ENCODE measurements around the gene RNF121.
A peak's percentile ranks its signal among the peaks of the same experiment; 100 is the strongest.

Gene RNF121

DNA sequence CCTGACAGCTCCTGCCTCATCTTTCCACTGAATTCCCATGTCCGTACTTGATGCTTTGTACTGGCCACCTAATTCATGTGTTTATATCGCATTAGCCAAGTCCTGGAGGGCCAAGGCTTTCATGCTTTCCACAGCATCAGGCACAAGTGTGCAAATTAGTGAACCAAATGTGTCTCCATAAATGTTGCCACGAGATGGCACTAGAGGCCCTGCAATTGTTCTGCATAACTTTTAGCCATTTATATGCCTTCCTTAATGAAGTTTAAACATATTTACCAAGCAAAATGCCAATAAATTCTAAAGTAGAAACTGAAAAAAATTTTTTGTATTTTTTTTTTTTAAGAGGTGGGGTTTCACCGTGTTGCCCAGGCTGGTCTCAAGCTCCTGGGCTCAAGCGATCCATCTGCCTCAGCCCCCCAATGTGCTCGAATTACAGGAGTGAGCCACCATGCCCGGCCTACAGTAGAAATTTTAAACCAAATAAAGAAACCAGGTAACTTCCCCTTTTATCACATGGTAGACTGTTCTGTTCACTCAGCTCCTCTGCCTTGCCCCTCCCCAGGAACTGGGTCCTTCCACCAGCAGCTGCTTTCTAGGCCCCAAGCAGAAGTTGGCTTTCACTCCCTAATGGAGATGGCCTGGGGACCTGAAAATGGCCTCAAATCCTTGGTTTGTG is 49.0 kb downstream of the RNF121 start:
- TF ChIP-seq, protein P1, sequence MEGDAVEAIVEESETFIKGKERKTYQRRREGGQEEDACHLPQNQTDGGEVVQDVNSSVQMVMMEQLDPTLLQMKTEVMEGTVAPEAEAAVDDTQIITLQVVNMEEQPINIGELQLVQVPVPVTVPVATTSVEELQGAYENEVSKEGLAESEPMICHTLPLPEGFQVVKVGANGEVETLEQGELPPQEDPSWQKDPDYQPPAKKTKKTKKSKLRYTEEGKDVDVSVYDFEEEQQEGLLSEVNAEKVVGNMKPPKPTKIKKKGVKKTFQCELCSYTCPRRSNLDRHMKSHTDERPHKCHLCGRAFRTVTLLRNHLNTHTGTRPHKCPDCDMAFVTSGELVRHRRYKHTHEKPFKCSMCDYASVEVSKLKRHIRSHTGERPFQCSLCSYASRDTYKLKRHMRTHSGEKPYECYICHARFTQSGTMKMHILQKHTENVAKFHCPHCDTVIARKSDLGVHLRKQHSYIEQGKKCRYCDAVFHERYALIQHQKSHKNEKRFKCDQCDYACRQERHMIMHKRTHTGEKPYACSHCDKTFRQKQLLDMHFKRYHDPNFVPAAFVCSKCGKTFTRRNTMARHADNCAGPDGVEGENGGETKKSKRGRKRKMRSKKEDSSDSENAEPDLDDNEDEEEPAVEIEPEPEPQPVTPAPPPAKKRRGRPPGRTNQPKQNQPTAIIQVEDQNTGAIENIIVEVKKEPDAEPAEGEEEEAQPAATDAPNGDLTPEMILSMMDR (IDR thresholded peaks at IDR 0.05; ENCODE audit: insufficient read depth, low read depth, low read length, missing control alignments), result peak; percentile 62
- DNase-seq (ENCODE audit: low read depth), result peak; percentile 68

DNA sequence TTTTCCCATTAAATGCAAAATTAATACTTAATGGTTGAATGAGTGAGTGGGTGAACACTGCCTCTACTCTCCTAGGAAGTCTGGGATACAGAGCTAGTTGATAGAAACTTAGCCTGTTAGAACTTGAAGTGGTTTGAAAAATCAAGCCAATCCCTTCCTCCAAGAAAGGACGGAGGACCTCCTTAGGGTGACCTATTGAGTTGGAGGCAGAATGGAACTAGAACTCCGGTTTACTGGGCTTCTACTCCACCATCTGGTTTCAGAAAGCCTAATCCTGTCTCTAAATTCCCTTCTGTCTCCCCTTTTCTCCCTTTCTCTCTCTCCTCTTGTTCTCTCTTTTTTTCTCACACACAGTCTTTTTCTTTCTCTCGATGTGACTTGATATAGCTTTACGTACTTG is 50.2 kb downstream of the RNF121 start:
- DNase-seq (ENCODE audit: low read depth), result no peak
- TF ChIP-seq, protein P1 (IDR thresholded peaks at IDR 0.05; ENCODE audit: insufficient read depth, low read depth, low read length, missing control alignments), result no peak
- no peak overlapping the region for H3K4me3 ChIP-seq (ENCODE audit: low read depth, low read length)

More for the DNA sequence above, 49.0 kb downstream of the RNF121 start:
- H3K4me3 ChIP-seq (ENCODE audit: low read depth, low read length), result no peak overlapping the region

DNA sequence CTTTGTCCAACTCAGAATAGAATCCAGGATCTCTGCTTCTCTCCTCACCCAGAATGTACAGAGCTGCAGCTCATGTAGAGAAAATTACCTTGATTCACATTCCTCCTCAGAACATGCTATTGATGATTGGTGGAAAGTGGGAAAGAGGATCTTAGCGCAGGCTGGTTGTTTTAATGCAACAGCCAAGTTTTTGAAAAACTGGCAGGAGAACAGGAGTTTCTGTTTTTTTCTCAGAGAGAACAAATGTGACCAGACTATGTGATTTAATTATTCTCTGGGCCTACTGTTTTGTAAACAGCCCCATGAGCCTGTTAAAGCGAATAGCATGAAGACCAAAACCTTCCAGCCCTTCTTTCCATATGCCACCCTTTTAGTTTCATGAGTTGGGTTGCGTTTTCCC is 50.8 kb downstream of the RNF121 start:
- TF ChIP-seq, protein P1 (IDR thresholded peaks at IDR 0.05; ENCODE audit: insufficient read depth, low read depth, low read length, missing control alignments), result no peak
- DNase-seq (ENCODE audit: low read depth), result no peak
- H3K4me3 ChIP-seq (ENCODE audit: low read depth, low read length), result no peak overlapping the region

DNA sequence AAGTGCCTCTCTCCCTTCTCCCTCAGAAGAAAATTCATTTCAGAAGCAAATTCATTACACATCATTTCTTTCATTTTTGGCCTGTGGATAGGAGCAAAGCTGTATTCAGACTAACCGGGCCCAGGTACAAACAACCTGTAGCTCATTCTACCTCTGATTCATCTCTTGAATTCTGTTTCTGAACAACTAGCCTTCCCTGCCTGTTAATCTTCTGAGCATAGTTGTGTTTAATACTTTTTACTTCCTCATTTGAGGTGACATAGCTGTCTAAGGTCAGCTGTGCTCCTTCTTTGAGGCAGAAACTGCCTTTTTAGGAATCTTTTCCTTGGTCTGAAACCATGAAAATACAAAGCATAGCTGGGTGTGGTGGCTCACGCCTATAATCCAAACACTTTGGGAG is 57.3 kb downstream of the RNF121 start:
- TF ChIP-seq, protein P1 (IDR thresholded peaks at IDR 0.05; ENCODE audit: insufficient read depth, low read depth, low read length, missing control alignments), result no peak
- DNase-seq (ENCODE audit: low read depth), result no peak
- no peak overlapping the region for H3K4me3 ChIP-seq (ENCODE audit: low read depth, low read length)

DNA sequence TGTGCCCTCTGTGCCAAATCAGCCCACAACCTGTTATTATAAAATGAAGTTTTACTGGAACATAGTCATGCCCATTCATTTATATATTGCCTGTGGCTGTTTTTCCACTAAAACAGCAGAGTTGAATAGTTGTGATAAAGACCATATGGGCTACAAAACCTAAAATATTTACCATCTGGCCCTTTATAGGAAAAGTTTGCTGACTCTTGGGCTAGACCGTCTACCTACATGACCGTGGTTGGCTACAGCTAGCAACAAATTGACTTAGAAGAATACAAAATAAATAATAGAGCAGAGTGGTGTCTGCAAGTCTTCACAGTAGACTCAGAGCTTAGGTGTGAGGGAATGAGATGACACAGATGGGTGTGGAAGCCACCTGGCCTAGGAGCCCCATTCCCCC is 58.7 kb downstream of the RNF121 start:
- TF ChIP-seq, protein P1 (IDR thresholded peaks at IDR 0.05; ENCODE audit: insufficient read depth, low read depth, low read length, missing control alignments), result no peak
- no peak overlapping the region for H3K4me3 ChIP-seq (ENCODE audit: low read depth, low read length)
- no peak for DNase-seq (ENCODE audit: low read depth)

DNA sequence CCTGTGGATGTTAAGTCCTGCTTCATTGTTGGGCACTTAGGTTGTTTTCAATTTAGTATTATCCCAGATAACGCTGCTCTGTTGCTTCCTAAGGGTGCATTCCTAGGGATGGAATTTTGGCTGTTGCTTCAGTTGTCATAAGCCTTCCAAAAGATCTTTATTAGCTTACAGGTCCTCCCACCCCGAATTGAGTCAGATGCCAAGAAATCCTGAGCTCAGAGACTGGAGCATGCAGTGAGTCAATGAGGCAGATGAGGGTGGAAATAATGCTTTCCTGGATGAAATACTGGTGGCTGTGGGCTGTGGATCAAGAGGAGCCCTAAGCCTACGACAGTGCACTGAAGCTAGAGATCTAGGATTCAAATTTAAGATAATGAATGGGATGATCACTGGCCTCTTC is 59.2 kb downstream of the RNF121 start:
- no peak for DNase-seq (ENCODE audit: low read depth)
- H3K4me3 ChIP-seq (ENCODE audit: low read depth, low read length), result no peak overlapping the region
- TF ChIP-seq, protein P1 (IDR thresholded peaks at IDR 0.05; ENCODE audit: insufficient read depth, low read depth, low read length, missing control alignments), result no peak

DNA sequence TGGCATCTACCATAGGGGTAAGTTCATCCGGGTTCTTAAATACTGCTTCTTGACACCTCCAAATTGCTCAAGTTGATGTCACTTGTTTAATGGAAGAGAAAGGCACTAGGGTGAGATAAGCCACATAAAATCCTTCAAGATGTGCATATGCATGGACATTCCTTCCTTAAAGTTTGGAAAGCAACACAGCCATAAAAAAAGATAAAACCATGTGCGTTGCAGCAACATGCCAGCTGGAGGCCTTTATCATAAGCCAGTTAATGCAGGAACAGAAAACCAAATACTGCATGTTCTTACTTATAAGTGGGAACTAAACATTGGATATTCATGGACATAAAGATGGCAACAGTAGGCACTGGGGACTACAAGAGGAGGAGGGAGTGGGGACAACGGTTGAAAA is 61.9 kb downstream of the RNF121 start:
- no peak overlapping the region for H3K4me3 ChIP-seq (ENCODE audit: low read depth, low read length)
- TF ChIP-seq, protein P1 (IDR thresholded peaks at IDR 0.05; ENCODE audit: insufficient read depth, low read depth, low read length, missing control alignments), result no peak
- DNase-seq (ENCODE audit: low read depth), result no peak

Measured in GM12865 (cell line).